IPS-18c (cell line): Measurements from ENCODE around the gene ARL11.
"Not testable (repeated sequence)": the region's sequence is repeated elsewhere in the genome, so short reads cannot be mapped to it uniquely, and the experiment has no call there.

Experiments used
- H3K4me3 ChIP-seq: 2 replicates; pipeline ENCODE4 v1.7.0; 2013; ENCODE audit warnings: low read depth, mild to moderate bottlenecking, low read length, moderate library complexity; ENCODE audit not compliant: insufficient read depth
- H3K9me3 ChIP-seq: one replicate; pipeline ENCODE4 v1.6.1; 2013; ENCODE audit warnings: mild to moderate bottlenecking, low read length, moderate library complexity; ENCODE audit not compliant: control insufficient read depth, insufficient read depth

ARL11 gene

DNA sequence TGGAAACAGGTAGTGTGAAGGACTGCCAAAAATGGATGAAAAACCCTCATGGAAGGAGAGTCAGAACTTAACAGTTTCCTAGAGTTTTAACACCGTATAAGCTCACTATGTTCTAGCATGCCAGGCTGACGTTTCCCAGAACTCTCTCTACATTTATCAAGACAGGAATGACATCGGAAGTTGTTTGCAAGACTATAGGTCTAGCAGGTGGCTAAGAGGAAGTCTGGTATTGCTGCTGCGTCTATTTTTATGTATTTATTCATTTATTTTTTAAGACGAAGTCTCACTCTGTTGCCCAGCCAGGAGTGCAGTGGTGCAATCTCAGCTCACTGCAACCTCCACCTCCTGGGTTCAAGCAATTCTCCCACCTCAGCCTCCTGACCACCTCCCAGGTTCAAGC lies 20.5 kb upstream of the ARL11 start:
- Histone ChIP-seq H3K9me3 (no peaks in the 10 kb centered on the region), H3K4me3 (no peak overlapping the region)

DNA sequence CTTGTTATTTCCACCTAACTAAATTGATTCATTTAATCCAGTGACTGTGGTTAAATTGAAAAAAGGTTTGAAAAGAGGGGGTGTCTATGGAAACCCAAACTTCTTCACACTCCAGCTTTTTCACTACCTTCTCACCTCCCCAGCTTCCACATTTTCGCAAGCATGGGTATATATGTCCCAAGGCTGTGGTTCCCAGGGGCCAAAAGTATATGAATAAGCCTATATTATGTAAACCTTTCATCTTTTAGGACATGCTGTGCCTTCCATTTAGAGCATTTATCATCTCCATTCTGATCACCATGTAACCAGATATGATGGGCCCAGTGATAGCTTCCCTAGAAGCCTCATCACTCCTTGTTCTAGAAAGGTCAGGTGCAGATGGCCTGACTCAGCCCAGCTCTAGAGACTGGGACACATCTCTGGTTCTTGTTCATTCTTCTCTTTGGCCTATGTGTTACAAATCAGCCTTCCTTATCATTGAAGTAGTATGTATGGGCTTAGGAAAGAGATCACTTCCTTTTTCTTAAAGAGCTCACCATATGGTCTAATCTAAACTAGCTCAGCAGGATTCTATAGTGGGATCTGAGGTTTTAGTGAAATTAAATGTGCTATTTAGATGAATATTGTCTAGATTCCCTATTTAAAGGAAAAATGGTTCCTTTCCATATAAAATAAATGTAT lies 19.5 kb upstream of the ARL11 start:
- Histone ChIP-seq H3K9me3 (no peaks in the 10 kb centered on the region), H3K4me3 (no peak overlapping the region)

DNA sequence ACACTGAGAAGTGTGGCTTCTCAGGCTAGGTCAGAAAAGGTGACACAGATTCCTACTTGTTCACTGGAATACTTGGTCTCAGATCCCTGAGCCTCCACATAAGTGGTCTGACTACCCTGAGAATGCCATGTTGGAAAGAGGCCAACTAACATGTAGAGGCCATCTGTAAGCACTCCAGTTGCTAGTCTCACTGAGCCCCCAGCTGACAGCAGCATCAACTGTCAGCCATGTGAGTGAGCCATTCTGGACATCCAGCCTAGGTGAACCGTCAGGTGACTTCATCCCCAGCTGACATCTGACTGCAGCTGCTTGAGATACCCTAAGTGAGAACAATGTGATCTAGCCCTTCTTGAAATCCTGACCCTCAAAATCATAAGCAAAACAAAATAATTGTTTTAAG lies 18.1 kb upstream of the ARL11 start:
- Histone ChIP-seq H3K9me3 (no peaks in the 10 kb centered on the region), H3K4me3 (no peak overlapping the region)

DNA sequence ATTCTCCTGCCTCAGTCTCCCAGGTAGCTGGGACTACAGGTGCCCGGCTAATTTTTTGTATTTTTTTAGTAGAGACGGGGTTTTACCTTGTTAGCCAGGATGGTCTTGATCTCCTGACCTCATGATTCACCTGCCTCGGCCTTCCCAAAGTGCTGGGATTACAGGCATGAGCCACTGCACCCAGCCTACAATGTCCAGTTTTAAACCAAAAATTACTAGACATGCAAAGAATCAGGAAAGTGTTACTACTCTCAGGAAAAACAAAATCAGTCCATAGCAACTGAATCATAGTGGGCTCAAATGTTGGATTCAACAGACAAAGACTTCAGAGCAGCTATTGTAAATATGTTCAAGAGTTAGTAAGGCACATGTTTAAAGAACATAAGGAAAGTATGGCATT lies 16.3 kb upstream of the ARL11 start:
- H3K9me3 ChIP-seq, H3K4me3 ChIP-seq: not testable (repeated sequence)

DNA sequence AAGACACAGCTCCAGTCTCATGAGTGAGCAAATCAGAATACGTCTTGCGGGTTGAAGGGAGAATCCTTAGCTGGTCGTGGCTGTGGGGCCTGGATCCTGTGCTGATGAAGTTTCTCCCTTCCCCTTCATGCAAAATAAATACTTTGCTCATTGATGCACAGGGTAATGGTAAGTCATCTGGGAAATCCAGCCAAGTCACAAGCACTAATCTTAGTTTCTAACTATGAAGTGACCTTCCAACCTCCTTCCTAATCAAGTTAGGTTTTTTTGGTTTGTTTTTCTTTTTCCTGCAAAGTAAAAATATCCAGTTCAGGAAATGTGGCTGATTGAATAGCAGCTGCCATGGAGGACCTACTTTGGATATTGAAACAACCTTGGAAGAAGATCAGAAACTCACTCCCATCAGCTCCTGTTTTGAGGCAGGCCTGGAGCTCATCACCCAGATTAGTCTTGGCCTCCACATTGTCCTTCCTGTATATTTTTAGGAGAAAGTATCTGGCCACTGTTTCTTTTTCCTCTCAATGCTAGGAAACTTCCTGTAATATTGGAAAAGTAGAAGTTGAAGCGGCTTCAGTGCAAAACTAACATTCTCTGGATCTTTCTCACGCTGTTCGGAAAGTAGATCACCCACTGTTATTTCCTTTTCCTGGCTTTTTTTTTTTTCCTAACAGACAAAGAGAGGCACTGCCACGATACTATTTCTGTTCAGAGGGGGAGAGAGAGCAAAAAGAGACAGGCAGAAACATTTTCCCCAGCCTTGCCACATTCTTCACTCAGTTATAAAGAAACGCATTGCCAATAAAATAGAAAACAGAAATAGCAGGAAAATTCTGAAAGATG lies 12.3 kb upstream of the ARL11 start:
- H3K4me3 ChIP-seq = no peak overlapping the region
- H3K9me3 ChIP-seq = no peaks in the 10 kb centered on the region

DNA sequence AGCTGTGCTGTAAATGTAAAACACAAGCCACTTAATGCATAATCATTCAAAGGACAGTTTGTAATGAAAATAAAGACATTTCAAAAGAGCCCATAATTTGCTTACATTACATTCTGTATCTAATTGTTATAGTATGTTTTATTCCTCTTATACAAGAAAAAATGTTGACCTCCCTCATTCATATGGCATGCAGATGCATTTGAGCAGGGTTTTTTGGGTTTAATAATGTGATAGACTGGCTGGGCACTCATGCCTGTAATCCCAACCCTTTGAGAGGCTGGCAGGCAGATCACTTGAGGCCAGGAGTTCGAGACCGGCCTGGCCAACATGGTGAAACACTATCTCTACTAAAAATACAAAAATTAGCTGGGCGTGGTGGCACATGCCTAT lies 11.6 kb upstream of the ARL11 start:
- Histone ChIP-seq H3K4me3 (no peak overlapping the region), H3K9me3 (no peaks in the 10 kb centered on the region)

DNA sequence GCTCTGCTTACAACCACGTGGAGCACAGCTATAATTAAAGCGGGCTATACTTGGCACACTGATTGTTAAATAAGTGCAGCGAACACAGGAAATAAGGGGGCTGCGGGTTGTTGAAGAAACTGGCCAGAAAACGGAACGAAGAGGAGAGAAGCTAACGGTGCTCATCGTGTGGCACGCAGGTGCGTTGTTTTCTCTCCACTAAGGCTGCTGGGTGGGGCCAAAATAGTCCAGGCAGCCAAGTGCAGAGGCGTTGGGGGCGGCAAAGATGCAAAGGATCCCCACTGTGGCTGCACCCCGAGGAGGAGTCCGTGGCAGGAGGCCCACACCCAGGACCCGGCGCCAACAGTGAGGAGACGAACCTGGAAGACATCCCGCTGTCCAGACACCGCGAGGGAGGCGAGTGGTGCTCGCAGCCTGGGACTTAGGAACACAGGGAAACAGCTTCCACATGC lies 8.1 kb upstream of the ARL11 start:
- Histone ChIP-seq H3K9me3 (no peaks in the 10 kb centered on the region), H3K4me3 (no peak overlapping the region)

DNA sequence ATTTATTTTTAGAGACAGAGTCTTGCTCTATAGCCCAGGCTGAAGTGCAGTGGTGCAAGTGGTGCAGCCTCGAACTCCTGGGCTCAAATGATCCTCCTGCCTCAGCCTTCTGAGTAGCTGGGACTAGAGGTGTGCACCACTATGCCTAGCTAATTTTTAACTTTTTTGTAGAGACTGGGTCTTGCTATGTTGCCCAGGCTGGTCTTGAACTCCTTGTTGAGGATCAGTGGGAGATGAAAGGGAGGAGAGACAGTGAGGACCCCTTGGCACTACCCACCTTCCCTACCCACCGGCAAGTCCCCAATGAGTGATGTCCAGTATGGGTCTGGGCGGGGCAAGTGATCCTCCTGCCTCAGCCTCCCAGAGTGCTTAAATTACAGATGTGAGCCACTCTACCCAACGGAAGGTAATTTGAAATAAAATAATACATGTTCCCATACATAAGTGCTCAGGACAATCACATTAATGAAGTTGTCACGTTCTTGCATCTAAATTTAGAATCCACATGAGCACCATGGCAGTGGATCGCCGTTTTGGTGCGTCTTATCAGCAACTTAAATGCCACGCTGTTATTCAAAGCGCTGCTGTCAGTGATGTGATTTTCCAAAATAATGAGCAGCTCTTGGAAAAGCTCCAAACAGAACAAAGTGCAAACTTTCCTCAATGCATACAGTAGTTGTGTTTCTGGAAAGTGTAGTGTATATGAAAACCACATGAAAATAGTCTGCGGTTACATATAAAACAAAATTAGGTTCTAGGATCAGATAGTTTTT lies 5.9 kb upstream of the ARL11 start:
- no peaks in the 10 kb centered on the region for H3K9me3 ChIP-seq
- H3K4me3 ChIP-seq = no peak overlapping the region

DNA sequence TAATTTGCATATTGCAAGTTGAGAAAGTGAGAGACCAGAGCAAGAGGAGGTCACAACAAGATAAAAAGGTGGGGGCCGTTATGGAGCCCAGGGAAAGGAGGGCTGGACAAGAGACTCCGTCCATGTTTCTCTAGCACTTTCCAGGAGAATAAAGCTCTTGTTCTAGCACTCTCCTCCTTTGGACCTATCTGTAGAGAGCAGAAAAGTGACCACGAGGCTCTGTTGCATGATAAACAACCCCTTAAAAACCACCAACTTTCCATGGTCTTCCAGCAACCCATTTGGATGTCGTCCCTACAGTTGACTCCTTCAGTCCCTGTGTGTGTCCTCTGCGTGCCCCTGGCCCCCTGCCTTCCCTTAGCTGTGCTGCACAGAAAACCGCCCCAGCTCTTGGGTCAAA lies 4.1 kb upstream of the ARL11 start:
- Histone ChIP-seq H3K9me3 (no peaks in the 10 kb centered on the region), H3K4me3 (no peak overlapping the region)

DNA sequence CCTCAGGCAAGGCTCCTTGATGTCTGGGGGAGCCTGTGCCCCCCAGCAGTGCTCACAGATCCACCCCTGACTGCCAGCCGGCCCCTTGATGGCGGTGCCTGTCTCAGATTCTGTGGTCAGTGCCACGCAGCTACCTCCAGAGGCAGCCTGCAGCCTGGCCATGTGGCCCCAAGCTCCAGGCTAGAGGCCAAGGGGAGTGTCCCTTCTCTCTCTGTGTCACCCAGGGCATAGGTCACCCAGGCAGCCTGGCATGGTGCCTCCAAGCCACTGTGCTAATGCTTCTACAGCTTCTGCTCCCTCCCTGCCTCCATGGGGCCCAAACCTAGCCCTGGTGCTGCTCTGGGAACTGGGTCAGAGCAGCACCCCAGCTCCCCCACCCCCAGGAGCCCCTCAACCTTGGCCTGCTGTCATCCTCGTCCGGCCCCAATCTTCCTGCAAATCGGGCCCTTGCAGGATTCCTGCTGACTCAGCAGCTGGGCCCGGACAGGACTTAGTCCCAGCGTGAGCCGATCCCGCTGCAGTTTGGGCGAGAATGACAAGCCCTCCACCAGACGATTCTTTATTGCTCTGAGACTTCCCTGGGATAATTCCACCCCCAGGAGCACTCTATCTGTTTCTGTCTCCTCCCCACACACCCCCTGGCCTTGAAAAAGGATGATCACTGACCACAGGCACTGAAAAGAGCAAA lies 2.8 kb upstream of the ARL11 start:
- H3K4me3 ChIP-seq = no peak overlapping the region
- no peaks in the 10 kb centered on the region for H3K9me3 ChIP-seq

DNA sequence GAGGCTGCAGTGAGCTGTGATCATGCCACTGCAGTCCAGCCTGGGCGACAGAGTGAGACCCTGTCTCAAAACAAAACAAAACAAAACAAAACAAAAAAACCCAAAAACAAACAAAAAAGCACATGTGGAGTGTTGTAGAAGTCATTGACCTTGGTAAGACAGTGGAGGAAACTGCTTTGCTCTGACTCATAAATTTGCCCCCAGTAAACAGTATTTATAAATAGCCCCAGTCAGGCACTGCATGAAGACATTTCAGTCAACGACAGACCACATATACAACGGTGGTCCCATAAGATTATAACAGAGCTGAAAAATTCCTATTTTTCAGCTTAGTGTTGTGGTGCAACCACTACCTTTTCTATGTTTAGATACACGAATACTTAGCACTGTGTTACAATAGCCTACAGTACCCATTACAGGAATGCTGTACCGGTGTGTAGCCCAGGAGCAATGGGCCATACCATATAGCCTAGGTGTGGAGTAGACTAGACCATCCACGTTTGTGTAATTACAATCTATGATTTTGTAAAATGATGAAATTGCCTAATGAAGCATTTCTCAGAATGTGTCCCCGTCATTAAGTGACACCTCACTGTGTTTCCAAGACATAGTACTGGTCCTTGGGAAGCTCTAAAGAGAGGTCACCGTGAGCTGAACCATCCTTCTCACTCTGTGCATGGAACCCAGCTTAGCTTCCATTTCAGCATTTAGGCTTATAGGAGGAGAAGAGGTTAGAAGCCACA lies 1.1 kb downstream of the ARL11 start:
- Histone ChIP-seq H3K9me3 (no peaks in the 10 kb centered on the region), H3K4me3 (no peak overlapping the region)

DNA sequence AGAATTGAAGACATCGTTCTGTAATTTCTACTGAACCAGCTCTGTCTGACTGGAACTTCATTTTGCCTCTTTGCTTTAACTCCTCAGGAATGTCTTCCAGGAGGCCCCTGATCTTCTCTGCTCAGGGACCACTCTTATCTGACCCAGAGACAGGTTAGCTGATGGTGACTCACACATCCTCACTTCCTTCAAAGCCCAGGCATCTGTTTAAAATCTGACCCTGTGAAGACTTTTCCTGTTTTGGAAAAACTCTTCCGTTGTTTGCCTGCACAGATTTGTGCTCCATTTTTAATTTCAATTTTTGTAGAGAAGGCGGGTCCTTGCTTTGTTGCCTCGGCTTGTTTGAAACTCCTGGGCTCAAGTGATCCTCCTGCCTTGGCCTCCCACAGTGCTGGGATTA lies 1.6 kb downstream of the ARL11 start:
- no peak overlapping the region for H3K4me3 ChIP-seq
- H3K9me3 ChIP-seq = no peaks in the 10 kb centered on the region

DNA sequence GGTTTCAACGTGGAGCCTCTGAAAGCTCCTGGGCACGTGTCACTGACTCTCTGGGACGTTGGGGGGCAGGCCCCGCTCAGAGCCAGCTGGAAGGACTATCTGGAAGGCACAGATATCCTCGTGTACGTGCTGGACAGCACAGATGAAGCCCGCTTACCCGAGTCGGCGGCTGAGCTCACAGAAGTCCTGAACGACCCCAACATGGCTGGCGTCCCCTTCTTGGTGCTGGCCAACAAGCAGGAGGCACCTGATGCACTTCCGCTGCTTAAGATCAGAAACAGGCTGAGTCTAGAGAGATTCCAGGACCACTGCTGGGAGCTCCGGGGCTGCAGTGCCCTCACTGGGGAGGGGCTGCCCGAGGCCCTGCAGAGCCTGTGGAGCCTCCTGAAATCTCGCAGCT lies 2.3 kb downstream of the ARL11 start:
- Histone ChIP-seq H3K4me3 (no peak overlapping the region), H3K9me3 (no peaks in the 10 kb centered on the region)

DNA sequence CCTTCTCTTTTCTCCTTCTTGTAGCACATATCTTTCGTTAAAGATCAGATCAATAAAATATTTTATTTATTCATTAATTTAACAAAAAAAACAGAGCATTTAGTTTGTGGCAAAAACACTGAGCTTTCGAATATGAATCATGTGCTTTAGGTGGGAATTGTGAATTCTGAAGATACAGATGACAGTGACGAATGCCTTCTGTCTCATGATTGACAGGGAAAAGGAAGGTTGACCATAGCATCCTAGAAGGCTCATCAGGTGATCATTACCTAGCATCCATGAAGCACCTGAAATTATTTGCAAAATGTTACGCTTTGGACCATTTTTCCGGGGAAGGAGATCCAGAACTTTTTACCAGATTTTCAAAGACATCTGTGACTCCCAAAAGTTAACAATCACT lies 3.8 kb downstream of the ARL11 start:
- Histone ChIP-seq H3K4me3 (no peak overlapping the region), H3K9me3 (no peaks in the 10 kb centered on the region)

DNA sequence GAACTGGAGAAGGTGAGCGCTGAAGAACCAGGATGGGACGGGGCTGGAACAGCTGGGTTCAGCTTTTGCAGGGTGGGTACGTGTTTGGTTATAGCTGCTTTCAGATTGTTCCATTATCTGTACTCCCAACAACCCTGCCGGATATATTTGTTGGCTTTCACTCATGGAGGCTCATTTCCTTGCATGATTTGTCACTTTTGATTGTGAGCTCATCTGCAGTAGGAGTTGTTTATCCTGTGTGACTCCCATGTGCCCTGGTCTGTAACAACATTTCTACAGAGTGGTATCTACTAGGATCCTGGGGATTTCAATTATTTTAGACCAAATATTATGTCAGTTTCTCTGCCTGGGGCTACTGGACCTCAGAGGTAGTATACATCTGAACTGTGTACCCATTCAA lies 5.4 kb downstream of the ARL11 start:
- Histone ChIP-seq H3K9me3 (no peaks in the 10 kb centered on the region), H3K4me3 (no peak overlapping the region)

DNA sequence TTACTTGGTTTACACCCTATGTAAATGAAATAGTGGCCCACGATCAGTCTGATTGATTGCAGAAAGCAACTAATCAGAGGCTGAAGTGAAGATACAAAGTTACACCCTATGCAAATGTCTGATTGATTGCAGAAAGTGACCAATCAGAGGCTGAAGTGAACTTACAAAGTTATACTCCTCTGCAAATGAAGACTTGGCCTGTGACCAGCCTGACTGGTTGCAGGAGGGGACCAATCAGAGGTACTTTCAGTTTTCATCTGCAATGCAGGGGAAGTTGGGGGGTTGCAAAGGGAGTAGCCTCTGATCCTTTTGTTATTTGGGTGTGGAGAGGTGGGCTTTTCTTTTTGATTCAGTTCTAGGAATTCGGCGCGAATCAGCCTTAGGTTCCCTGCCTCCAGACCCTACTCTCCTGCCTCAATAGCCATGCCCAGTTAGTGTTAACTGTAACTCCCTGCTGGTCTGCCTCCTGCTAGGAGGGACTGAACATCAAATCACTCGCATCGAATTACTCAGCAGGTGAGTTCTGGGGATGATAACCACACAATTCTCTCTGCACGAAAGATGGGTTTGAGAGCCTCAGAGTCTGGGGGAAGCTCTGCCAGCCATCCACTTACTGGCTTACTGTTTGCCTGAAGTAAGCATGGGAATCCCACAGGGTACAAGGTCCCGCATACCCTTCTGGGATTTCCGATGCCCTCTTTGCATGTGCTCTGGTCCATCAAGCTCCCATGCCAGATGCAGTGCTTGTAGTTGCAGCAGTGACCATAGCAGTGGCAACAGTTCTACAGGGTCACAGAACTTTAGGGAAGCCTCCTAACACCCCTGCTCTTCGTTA lies 7.5 kb downstream of the ARL11 start:
- no peaks in the 10 kb centered on the region for H3K9me3 ChIP-seq
- peak overlapping the region; percentile 26 for H3K4me3 ChIP-seq
